NCI-H345 treated with DMSO at 0.1 percent for 48 hours (cell line): ENCODE results near the gene CYP2W1.

Experiments used
- DNase-seq: peaks from one replicate; lab custom pipeline; 2025; ENCODE audit not compliant: unreplicated experiment; lab: John Stamatoyannopoulos, UW

CYP2W1 gene

DNA sequence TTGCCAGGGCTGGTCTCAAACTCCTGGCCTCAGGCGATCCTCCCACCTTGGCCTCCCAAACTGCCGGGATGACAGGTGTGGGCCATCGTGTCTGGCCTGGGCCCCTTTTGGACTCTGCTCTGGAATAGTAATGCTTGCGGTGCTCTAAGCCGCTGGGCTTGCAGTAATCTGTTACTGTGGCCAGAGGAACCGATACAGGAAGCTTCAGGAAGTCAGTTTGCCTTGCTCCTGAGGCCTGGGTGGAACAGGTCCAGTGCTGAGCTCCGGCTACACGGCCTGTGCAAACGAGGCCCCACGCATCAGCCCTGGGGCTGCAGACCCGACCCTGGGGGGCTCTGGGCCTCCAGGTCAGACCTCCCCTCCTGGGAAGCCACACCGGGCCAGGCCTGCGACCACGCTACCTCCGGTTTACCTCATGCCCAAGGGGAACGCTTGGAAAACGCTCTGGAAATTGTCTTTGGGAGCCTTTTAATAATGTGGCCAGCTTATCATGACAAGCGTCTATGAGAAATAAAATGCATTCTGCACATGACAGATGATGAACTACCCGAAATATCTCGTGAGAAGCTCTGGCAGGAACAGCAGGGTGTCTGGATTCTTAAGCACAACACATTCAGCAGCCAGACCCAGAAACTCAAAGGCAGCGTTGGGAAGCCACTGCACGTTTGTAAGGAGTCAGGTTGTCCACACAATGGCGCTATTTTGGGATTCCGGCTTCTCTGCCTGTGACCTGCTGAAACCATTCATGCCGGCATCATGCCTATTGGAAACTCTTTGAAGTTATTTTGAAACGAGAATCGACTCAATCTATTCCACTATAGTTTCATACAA lies 18.4 kb upstream of the CYP2W1 start:
- DNase-seq, result no peak

DNA sequence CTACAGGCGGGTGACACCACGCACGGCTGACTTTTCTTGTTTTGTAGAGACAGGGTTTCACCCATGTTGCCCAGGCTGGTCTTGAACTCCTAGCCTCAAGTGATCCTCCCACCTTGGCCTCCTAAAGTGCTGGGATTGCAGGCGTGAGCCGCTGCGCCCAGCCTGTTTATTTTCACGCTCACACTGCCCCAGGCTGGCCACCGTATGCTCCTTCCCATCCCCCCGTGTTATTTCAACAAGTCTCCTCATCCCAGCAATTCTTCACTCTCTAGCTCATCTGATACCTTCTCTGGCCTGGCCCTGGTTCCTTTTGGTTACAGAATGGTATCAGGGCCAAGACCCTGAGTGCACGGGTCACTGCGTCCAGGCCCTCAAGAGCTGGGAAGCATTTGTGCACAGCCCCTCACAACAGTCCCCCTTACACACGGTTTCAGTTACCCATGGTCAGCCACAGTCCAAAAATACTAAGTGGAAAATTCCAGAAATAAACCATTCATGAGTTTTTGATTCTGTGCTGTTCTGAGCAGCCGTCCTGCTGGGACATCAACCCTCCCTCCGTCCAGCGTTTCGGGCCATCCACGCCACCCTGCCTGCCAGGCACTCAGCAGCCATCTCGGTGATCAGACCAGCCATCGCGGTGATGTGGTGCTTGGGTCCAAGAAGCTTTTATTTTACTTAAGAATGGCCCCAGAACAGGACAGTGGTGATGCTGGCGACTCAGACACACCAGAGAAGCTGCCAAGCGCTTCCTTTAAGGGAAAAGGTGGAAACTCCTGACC lies 16.5 kb upstream of the CYP2W1 start:
- DNase-seq, result no peak

GRCh38 chr7:967361-968082 lies 15.5 kb upstream of the CYP2W1 start:
- DNase-seq, result no peak

GRCh38 chr7:968205-969105 lies 14.5 kb upstream of the CYP2W1 start:
- no peak for DNase-seq

DNA sequence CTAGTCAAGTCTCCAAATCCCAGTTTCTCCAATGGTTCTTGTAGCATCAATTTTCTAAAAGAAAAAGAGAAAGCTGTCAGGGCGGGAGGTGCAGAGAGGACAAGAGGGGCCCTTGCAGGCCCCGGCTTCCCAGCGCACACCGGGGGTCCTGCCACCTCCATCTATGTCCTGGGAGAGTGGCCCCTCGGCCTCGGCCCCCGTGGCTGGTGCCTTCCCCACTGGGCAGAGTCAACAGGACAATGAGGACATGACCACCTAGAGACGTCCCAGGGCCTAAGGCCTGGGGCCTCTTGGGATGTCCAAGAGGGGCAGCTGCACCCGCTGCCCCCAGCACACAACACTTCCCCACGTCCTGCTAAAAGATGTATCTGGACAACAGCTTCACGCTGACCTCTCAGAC lies 13.6 kb upstream of the CYP2W1 start:
- DNase-seq, result no peak

DNA sequence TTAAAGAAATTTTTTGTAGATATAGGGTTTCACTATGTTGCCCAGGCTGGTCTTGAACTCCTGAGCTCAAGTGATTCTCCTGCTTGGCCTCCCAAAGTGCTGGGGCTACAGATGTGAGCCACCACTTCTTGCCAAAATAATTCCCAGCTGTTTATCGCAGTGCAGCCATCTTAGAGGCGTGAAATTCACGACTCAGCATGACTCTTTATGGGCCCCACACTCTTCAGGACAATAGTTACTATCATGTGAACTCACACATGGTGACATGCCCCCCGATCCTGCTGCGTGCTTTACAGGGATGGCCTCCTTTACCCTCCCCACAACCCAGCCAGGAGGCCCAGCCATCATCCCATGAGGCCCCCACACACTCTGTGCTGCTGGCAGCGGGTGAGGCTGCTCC lies 12.2 kb upstream of the CYP2W1 start:
- no peak for DNase-seq

GRCh38 chr7:972110-972509 lies 10.9 kb upstream of the CYP2W1 start:
- no peak for DNase-seq

- no peak for DNase-seq
Observed at GRCh38 chr7:972676-973309, 10.2 kb upstream of the CYP2W1 start.

GRCh38 chr7:973312-973711 lies 9.7 kb upstream of the CYP2W1 start:
- DNase-seq, result no peak

DNA sequence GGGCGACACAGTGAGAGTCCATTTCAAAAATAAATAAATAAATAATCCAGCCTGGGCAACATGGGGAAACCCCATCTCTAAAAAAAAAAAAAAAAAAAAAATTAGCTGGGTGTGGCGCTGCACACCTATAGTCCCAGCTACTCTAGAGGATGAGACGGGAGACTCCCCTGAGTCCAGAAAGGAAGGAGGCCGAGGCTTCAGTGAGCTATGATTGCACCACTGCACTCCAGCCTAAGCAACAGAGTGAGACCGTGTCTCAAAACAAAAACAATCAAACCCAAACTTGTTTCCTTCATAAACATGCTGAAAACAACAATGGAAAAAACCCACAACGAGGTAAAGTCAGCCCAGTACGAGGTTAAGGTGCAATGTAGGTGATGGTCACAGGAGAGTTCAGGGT lies 8.8 kb upstream of the CYP2W1 start:
- no peak for DNase-seq

DNA sequence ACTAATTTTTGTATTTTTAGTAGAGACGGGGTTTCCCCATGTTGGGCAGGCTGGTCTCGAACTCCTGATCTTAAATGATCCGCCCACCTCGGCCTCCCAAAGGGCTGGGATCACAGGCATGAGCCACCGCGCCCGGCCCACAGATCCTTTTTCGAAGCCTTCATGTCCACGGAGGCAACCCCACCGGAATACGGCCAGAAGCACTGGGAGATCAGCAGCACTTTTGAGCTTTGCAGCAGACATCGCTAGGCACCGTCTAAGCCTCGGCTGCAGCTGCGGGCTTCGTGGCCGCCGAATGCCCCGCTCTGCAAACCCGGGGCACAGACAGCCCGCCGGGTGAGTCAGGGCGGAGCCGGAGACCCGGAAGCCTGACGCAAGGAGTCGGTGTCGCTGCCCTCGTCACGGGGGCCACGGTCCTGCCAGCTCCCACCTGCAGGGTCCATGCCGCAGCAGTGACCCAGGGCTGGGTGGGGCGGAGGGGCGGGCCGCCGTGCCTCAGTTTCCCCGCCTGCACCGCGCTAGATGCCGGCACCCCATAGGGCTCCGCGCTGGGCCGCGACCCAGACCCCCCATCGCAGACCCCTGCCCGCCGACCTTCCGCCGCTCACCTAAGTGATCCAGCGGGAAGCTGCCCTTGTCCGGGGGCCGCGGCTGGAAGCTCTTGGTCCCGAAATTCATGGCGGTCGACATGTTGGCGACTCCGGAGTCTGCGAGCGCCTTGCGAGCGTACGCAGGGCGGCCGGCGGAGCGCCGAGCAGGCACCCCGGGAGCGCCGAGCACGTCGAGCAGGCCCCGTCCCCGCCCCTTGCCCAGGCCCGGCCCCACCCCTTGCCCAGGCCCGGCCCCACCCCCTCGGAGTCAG lies 7.9 kb upstream of the CYP2W1 start, which contains the start of gene COX19:
Gene COX19, minus strand, starts transcription at position 730 of the 862 bp plus-strand sequence. Its CDS starts 40 bp downstream, at position 690.
- peak; percentile 37 for DNase-seq

DNA sequence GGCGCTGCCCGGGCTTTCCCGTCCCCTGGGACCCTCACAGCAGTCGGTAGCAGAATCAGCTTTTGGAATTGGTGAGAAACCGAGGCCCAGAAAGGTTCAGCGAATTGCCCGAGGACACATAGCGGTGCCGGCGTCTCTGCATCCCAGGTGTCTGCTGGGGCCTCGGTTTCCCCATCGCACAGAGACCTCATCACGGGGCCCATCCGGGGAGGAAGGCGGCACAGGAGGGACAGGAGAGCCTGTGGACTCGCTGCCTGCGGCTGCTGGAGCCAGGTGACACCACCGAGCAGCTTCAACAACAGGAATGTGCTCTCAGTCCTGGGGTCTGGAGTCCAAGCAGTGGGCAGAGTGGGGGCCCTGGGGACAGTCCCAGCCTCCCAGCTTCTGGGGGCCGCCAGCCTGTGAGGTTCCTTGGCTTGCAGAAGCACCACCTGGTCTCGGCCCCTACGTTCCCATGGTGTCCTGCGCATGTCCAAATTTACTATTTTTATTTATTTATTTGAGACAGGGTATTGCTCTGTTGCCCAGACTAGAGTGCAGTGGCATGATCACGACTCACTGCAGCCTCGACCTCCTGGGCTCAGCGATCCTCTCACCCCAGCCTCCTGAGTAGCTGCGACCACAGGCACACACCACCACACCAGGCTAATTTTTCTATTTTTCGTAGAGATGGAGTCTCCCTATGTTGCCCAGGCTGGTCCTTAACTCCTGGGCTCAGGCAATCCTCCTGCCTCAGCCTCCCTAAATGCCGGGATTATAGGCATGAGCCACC lies 7.1 kb upstream of the CYP2W1 start:
- DNase-seq, result no peak

- no peak for DNase-seq
Observed at GRCh38 chr7:976901-977325, 6.1 kb upstream of the CYP2W1 start.

GRCh38 chr7:977326-978048 lies 5.5 kb upstream of the CYP2W1 start:
- no peak for DNase-seq

DNA sequence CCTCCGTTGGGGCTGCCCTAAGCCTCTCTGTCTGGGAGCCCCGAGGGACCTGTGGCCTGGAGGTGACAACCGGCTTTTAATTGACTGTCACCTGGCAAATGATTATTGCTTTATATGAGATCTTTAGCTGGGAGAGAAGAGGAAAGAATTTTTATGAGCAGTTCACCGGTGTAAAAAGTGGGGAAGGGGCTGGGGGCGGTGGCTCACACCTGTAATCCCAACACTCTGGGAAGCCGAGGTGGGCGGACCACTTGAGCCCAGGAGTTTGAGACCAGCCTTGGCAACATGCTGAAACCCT lies 5.0 kb upstream of the CYP2W1 start:
- no peak for DNase-seq

DNA sequence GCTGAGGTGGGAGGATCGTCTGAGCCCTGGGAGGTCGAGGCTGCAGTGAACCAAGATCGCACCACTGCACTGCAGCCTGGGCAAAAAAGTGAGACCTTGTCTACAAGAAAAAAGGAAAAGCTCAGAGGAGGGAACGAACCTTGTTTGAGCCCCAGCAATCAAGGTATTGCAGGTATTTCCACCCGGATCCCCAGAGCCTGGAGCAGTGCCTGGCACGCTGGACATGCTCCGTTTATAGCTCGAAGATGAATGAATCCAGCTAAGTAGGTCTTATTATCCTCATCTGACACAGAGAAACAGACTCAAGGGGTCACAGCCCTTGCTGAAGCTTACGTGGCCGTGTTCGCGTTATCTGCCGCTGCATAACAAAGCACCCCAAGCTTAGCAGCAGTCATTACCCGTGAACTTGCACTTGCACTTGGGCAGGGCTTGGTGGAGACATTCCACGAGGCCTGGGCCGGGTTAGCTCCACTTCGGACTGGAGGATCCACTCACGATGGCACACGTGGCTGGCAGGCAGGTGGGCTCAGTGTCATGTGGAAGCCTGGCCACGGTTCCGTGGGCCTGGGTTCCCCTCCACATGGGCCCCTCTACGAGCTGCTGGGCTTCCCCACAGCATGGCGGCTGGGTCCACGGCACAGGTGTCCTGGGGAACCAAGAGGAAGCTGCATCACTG lies 4.4 kb upstream of the CYP2W1 start:
- DNase-seq, result no peak

DNA sequence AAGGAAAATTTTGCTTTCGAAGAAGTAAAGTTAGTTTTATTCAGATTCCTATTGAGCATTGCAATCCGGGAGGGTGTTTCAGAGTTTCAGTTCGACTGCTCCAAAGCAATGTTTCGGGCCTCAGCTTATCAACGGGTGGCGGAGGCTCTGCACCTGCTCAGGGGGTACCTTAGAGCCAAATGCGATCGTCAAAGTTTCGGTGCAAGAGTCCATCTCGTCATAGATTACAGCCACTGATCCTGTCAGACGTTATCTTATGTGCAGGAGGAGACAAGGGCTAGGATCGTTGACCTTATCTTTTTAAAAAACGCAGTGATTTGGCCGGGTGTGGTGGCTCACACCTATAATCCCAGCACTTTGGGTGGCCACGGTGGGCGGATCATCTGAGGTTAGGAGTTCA lies 3.8 kb upstream of the CYP2W1 start:
- no peak for DNase-seq
